GM10847 (cell line): ENCODE results near the gene BSND.

Source experiments
- POLR2A ChIP-seq: IDR thresholded peaks from 2 replicates; pipeline ENCODE4 v1.6.1; 2011; ENCODE audit not compliant: insufficient read length; ENCODE audit errors: extremely low read depth

The BSND gene

GRCh38 chr1:54970901-54971300 lies 27.8 kb upstream of the BSND start:
- TF ChIP-seq POLR2A = no peak

- TF ChIP-seq POLR2A = no peak
Observed at GRCh38 chr1:54971317-54971791, 27.4 kb upstream of the BSND start.

- TF ChIP-seq POLR2A = no peak
Observed at GRCh38 chr1:54972436-54972835, 26.3 kb upstream of the BSND start.

GRCh38 chr1:54973205-54973921 lies 25.4 kb upstream of the BSND start:
- no peak for TF ChIP-seq POLR2A

GRCh38 chr1:54975356-54976108 lies 23.2 kb upstream of the BSND start:
- TF ChIP-seq POLR2A = no peak

- no peak for TF ChIP-seq POLR2A
Observed at GRCh38 chr1:54976747-54977146, 22.0 kb upstream of the BSND start.

- no peak for TF ChIP-seq POLR2A
Observed at GRCh38 chr1:54977533-54978297, 21.0 kb upstream of the BSND start.

- TF ChIP-seq POLR2A = no peak
Observed at GRCh38 chr1:54978528-54979326, 20.0 kb upstream of the BSND start.

GRCh38 chr1:54979327-54979891 lies 19.3 kb upstream of the BSND start:
- no peak for TF ChIP-seq POLR2A

- TF ChIP-seq POLR2A = no peak
Observed at GRCh38 chr1:54980046-54980527, 18.6 kb upstream of the BSND start.

- TF ChIP-seq POLR2A = no peak
Observed at GRCh38 chr1:54980528-54981241, 18.0 kb upstream of the BSND start, which contains the start of gene TMEM61. TSS of gene TMEM61 (plus strand) at chr1:54980628. CDS start at chr1:54981066, 438 bp downstream.

GRCh38 chr1:54981466-54981865 lies 17.3 kb upstream of the BSND start:
- TF ChIP-seq POLR2A = no peak

GRCh38 chr1:54982739-54983138 lies 16.0 kb upstream of the BSND start:
- TF ChIP-seq POLR2A = no peak
